ENCODE measurements around the gene ZNF462.
"Not testable (repeated sequence)": the region's sequence is repeated elsewhere in the genome, so short reads cannot be mapped to it uniquely, and the experiment has no call there.

Gene ZNF462

GRCh38 chr9:106889061-106889590 lies 26.2 kb downstream of the ZNF462 start:
- no peak for DNase-seq (ENCODE audit: low read depth)

GRCh38 chr9:106890608-106891007 lies 27.6 kb downstream of the ZNF462 start:
- DNase-seq (ENCODE audit: low read depth), result no peak

GRCh38 chr9:106891286-106891685 lies 28.3 kb downstream of the ZNF462 start:
- DNase-seq (ENCODE audit: low read depth), result no peak

DNA sequence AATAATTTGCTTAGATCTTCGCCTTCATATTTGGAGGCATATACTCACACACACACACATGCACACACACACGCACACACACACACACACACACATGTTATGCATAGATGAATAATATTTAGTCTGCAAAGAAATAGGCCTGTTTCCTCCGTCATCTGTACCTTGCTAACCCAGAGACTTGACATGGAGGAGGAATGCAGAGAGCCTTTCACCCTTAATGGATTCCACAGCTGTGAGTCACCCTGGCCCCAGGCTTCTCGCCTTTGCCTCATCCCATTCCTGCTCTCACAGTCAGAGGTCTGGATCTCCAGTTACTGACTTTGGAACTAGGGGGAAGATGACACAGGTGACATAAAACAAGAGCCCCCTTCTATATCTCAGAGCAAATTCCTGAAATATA lies 29.7 kb downstream of the ZNF462 start:
- no peak for DNase-seq (ENCODE audit: low read depth)

DNA sequence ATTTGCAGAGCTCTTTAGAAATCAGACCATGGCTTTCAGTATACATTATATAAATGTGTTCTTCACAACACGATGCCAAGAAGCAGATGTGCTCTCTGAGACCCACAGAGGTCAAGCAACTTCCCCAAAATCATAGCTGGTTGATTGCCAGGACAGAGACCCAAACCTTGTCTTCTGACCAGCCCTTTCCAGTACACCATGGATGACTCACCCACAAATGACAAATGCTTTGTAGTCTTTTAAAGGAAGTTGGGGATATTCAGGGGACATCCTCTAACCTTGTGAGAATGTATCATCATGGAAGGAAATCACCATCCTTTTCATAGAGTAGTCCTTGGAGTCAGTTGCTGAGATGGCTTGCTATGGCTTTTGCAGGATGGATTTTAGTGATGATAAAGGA lies 30.1 kb downstream of the ZNF462 start:
- DNase-seq (ENCODE audit: low read depth), result no peak

DNA sequence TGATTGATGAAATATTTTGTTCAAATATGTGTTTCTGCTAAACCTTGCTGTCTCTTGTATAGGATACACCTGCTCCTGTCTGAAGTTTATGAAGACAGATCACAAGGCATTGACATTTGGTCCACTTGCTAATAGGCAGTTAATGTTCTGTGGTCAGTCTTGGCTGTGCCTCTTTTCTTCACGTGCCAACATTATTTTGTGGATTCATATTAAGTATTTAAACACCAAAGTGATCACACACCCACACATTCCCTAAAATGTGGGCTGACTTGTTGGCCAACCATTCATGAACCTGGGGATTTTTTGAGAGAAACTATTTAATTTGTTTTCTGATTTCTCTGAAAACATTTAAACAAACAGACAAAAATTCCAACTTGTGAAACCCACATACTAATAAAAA lies 33.7 kb downstream of the ZNF462 start:
- no peak for DNase-seq (ENCODE audit: low read depth)

DNA sequence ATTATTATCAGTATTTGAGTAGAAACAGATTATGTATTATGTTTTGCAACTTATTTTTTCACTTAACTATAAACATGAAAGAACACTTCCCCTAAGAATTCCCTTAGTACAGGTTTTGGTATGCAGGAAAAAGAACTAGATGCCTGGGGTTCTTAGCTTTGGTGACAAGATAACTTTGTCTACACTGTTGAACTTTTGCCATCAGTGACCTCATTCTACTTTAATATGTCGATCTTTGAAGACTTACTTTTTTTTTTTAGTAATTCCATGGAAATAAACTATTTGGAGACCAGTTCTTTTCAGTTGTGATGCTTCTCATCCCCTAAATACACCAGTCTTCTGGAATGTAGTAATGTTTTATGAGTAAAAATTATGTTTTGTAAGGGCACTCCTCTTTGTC lies 34.3 kb downstream of the ZNF462 start:
- DNase-seq (ENCODE audit: low read depth), result no peak

- no peak for DNase-seq (ENCODE audit: low read depth)
These were observed 34.8 kb downstream of the ZNF462 start for GRCh38 chr9:106897751-106898150.

DNA sequence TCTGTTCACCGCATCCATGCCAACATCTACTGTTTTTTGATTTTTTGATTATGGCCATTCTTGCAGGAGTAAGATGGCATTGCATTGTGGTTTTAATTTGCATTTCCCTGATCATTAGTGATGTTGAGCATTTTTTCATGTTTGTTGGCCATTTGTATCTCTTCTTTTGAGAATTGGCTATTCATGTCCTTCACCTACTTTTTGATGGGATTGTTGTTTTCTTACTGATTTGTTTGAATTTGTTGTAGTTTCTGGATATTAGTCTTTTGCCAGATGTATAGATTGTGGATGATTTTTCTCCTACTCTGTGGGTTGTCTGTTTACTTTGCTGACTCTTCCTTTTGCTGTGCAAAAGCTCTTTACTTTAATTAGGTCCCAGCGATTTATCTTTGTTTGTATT lies 37.6 kb downstream of the ZNF462 start:
- DNase-seq (ENCODE audit: low read depth), result not testable (repeated sequence)

DNA sequence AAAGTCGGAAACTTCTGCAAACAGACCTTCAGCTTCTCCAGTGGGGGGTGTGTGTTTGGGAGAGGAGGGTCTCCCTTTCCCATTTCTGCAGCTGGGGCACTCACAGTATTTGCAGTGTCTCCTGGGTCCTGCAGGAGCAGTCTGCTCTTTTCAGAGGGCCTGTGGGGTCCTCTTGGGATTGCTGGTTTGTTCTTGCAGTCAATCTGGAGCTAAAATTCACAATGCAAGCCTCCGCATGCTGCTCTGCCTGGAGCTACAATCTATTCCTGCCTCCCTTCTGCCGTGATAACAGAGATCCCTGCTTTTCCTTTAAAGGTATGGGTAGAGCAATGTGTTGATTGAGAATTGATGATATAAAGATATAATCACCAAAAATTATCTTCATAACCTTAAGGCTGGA lies 43.2 kb downstream of the ZNF462 start:
- DNase-seq (ENCODE audit: low read depth), result no peak

- no peak for DNase-seq (ENCODE audit: low read depth)
These were observed 49.0 kb downstream of the ZNF462 start for GRCh38 chr9:106911951-106912350.

DNA sequence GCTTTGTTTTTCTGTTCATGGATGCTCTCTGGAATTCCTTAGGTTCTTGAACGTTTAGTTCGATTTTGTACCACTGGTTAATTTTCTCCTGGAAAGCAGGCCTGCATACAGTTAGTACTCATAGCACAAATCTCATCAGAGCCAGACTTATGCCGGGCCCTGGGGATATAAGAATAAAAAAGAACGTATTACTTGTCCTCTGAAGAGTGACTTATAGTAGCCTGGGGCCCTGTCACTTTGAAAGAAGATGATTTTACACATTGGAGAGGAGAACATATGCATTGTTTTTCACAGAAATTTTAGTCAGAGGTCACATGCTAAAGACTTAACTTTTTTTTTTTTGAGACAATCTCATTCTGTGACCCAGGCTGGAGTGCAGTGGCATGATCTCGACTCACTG lies 50.3 kb downstream of the ZNF462 start:
- DNase-seq (ENCODE audit: low read depth), result no peak

- DNase-seq (ENCODE audit: low read depth), result no peak
These were observed 52.9 kb downstream of the ZNF462 start for GRCh38 chr9:106915851-106916250.

DNA sequence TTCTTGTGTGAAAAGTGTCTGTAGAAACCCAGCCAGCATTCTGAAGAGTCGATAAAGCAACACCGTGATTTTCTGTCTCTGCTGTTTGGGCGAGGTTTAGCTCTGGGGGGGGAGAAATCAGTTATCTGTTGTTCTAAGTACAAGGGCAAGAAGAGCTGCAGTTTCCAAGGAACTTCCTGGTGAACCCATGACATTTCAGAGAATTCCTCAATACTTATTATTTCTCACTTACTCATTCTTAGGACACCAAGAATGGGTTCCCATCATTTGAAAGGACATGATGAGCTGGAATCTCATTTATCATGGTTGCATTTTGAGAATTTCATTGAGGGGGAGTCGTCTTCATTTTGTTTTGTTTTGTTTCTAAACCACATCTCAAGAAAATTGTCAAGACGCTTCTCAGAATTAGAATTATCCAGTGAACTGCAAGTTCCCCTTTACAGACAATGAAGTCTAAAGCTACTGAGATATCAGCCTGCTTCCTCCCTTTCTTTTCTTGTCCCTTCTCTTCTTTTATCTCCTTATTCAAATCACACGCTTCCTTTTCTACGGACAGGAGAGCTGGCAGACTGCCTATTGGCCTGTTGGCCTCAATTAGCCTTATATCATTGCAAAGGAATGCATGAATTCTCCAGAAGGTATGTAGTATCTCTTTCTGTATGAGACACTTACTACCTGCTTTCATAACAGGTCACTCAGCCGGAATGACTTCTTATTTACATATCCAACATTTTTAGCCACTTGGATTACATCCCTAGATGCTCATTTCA lies 53.7 kb downstream of the ZNF462 start:
- no peak for DNase-seq (ENCODE audit: low read depth)

- no peak for DNase-seq (ENCODE audit: low read depth)
These were observed 56.0 kb downstream of the ZNF462 start for GRCh38 chr9:106918825-106919509.

DNA sequence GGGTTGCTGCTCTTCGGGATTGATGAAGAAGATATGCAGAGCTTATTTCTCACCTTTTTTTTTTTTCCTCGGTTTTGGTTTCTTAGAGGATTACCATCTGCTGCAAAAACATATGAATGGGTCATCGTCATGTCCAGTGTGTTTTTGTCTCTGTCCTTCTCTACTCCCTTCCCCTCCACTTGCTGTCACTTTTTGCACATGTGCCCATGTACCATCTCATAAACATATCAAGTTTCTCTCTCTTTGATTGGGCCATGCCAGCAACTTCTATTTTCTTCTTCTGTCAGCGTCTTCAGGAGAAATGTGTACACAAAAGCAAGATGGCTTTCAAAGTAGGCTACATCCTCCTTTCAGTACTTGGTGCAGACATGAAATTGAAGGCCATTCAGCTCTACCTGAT lies 57.1 kb downstream of the ZNF462 start:
- DNase-seq (ENCODE audit: low read depth), result no peak

- DNase-seq (ENCODE audit: low read depth), result no peak
These were observed 57.8 kb downstream of the ZNF462 start for GRCh38 chr9:106920701-106921283.

- no peak for DNase-seq (ENCODE audit: low read depth)
These were observed 58.5 kb downstream of the ZNF462 start for GRCh38 chr9:106921341-106921899.

- DNase-seq (ENCODE audit: low read depth), result no peak
These were observed 59.1 kb downstream of the ZNF462 start for GRCh38 chr9:106922026-106922425.

DNA sequence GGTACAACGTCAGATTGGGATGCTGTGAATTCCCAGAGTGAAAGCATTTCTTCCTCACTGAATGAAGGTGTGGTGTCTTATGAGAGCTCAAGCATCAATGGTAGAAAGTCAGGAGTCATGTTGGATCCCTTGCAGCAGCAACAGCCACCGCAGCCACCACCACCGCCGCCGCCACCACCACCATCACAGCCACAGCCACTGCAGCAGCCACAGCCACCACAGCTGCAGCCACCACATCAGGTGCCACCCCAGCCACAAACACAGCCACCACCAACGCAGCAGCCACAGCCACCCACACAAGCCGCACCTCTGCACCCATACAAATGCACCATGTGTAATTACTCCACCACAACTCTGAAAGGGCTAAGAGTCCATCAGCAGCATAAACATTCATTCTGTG lies 62.4 kb downstream of the ZNF462 start:
- no peak for DNase-seq (ENCODE audit: low read depth)

DNA sequence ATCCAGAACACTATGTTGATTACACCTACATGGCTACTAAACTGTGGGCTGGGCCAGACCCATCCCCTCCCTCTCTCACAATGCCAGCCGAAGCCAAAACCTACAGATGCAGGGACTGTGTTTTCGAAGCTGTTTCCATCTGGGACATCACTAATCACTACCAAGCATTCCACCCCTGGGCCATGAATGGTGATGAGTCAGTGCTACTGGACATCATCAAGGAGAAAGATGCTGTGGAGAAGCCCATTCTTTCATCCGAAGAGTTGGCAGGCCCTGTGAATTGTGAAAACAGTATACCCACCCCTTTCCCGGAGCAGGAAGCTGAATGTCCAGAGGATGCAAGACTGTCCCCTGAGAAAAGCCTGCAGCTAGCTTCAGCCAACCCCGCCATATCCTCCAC lies 65.0 kb downstream of the ZNF462 start:
- DNase-seq (ENCODE audit: low read depth), result no peak

DNA sequence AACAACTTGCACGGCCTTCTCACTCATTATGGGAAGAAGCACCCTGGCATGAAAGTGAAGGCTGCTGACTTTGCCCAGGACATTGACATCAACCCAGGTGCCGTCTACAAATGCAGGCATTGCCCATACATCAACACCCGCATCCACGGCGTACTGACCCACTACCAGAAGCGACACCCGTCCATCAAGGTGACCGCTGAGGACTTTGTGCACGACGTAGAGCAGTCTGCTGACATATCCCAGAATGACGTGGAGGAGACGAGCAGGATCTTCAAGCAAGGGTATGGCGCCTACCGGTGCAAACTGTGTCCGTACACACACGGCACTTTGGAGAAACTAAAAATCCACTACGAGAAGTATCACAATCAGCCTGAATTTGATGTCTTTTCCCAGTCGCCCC lies 65.4 kb downstream of the ZNF462 start:
- DNase-seq (ENCODE audit: low read depth), result no peak
